Esophagus squamous epithelium (tissue), 5 donors: ENCODE measurements around the gene DPM3. TPM values are rescaled to one million over a fixed set of nuclear protein-coding genes. Genes with fewer than 3 reads are reported as not detected.

Source experiments
- DNase-seq: peaks from one replicate; lab custom pipeline; 2025; lab: John Stamatoyannopoulos, UW
- H3K27ac ChIP-seq, 4 donors: fragments of 200-600 bp; sonication (generic); one replicate each; pipeline ENCODE4 v1.5.1; 2016 to 2019; ENCODE audit warnings: mild to moderate bottlenecking in 1 of 4
- H3K27me3 ChIP-seq, 4 donors: fragments of 200-600 bp; sonication (generic); 1 replicate in 3 of 4; 2 replicates in 1 of 4; pipeline versions ENCODE4 v1.5.1 to v1.6.0; 2017 to 2021; ENCODE audit warnings: antibody characterized with exemption in 1 of 4
- H3K36me3 ChIP-seq, 3 donors: fragments of 200-600 bp; sonication (generic); one replicate each; pipeline ENCODE4 v1.5.1; 2016 to 2019
- H3K4me1 ChIP-seq, 3 donors: fragments of 200-600 bp; sonication (generic); one replicate each; pipeline ENCODE4 v1.5.1; 2017 to 2019
- H3K4me3 ChIP-seq, 4 donors: fragments of 200-600 bp; sonication (generic); 1 replicate in 3 of 4; 2 replicates in 1 of 4; pipeline ENCODE4 v1.5.1; 2016 to 2019; ENCODE audit warnings: mild to moderate bottlenecking in 2 of 4, moderate library complexity in 1 of 4
- H3K9me3 ChIP-seq, 3 donors: fragments of 200-600 bp; sonication (generic); one replicate each; pipeline ENCODE4 v1.5.1; 2016 to 2019
- POLR2A ChIP-seq, 4 donors: fragments of 450-650 bp; IDR thresholded peaks; one replicate each; pipeline ENCODE4 v1.6.1; 2017; ENCODE audit warnings: antibody characterized with exemption in 4 of 4, mild to moderate bottlenecking in 4 of 4, moderate library complexity in 3 of 4
- whole genome bisulfite sequencing, 2 donors: methylation state at CpG; one replicate each; pipeline ENCODE4 v1.1.5; 2018; 5-methylcytosine and 5-hydroxymethylcytosine counted together
- intact Hi-C: fragments of 100-400 bp; cut with DNase I; formaldehyde crosslinking; loops from one replicate; pipeline ENCODE4 v1.15.0; 2022
- total RNA-seq, 4 donors: library from RNA; depleted of rRNA; stranded (reverse); fragments of >200 nt; gene quantifications; one replicate each; pipeline ENCODE4 v1.1.0, GENCODE V29; 2016
- TF ChIP-seq, protein P1 (sequence below), 6 experiments: fragments of 450-650 bp in 4 of 6; fragments of 200-600 bp in 2 of 6; sonication (generic) in 2 of 6; IDR thresholded peaks; one replicate each; pipeline ENCODE4 v1.5.1; 2016 to 2019; ENCODE audit warnings: antibody characterized with exemption in 6 of 6, mild to moderate bottlenecking in 4 of 6, moderate library complexity in 4 of 6
- donor health status: DM: yes; HTN: yes; CAD: no.

The DPM3 gene
- total RNA-seq, 4 donors from 2014 or later: 33.1 to 67.7 (median 45.4) TPM

DNA sequence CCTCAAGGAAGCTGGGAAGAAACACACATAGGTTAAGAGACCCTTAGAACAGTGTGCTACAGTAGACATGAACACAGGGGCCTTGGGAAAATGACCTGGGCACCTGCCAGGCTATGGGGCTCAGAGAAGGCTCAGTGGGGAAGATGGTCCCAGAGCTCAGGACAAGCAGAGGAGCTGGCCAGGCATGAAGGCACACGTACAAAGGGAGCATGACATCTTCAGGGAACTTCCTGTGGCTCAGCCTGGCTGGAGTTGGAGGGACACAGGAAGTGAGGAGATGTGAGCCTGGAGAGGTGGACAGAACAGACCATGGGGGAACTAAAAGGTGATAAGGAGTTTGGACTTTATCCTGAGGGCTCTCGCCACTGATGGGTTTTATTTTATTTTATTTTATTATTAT, 8.5 kb downstream of the DPM3 start:
- no peaks in the 10 kb centered on the region for H3K9me3 ChIP-seq
- peaks cover 22 to 44% (median 24%) of the 10 kb centered on the region in 3 donors for H3K36me3 ChIP-seq
- no peak for TF ChIP-seq POLR2A (IDR thresholded peaks at IDR 0.05)
- TF ChIP-seq, protein P1, sequence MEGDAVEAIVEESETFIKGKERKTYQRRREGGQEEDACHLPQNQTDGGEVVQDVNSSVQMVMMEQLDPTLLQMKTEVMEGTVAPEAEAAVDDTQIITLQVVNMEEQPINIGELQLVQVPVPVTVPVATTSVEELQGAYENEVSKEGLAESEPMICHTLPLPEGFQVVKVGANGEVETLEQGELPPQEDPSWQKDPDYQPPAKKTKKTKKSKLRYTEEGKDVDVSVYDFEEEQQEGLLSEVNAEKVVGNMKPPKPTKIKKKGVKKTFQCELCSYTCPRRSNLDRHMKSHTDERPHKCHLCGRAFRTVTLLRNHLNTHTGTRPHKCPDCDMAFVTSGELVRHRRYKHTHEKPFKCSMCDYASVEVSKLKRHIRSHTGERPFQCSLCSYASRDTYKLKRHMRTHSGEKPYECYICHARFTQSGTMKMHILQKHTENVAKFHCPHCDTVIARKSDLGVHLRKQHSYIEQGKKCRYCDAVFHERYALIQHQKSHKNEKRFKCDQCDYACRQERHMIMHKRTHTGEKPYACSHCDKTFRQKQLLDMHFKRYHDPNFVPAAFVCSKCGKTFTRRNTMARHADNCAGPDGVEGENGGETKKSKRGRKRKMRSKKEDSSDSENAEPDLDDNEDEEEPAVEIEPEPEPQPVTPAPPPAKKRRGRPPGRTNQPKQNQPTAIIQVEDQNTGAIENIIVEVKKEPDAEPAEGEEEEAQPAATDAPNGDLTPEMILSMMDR (IDR thresholded peaks at IDR 0.05): no peak
- peaks cover 23 to 96% (median 56%) of the 10 kb centered on the region in 3 donors for H3K4me1 ChIP-seq
- intact Hi-C loops: no loop called here
- peak overlapping the region; percentile 54 to 100 (median 99) for H3K27ac ChIP-seq
- no peak for DNase-seq
- H3K4me3 ChIP-seq: peak overlapping the region in 1 of 4 donors; percentile 87
- H3K27me3 ChIP-seq: peaks cover 0 to 20% (median 0%) of the 10 kb centered on the region in 4 donors
- 52 to 53% methylated on average over 2 of the region's 2 CpGs for WGBS, 2 donors

GRCh38 chr1:155131285-155131684, 9.0 kb downstream of the DPM3 start:
- peak overlapping the region in 3 of 4 donors; percentile 71 to 87 (median 75) for H3K4me3 ChIP-seq
- H3K4me1 ChIP-seq: peaks cover 27 to 96% (median 57%) of the 10 kb centered on the region in 3 donors
- WGBS, 2 donors: 72 to 93% methylated on average over 4 of the region's 8 CpGs
- peaks cover 22 to 44% (median 24%) of the 10 kb centered on the region in 3 donors for H3K36me3 ChIP-seq
- DNase-seq: no peak
- H3K27me3 ChIP-seq: peaks cover 0 to 23% (median 0%) of the 10 kb centered on the region in 4 donors
- intact Hi-C loops: no loop called here
- TF ChIP-seq, protein P1 (IDR thresholded peaks at IDR 0.05): no peak
- no peak for TF ChIP-seq POLR2A (IDR thresholded peaks at IDR 0.05)
- H3K27ac ChIP-seq: peak overlapping the region; percentile 54 to 100 (median 99)
- no peaks in the 10 kb centered on the region for H3K9me3 ChIP-seq

- peak overlapping the region; percentile 93 to 100 (median 99) for H3K27ac ChIP-seq
- intact Hi-C loops: no loop called here
- no peaks in the 10 kb centered on the region for H3K9me3 ChIP-seq
- peak overlapping the region; percentile 71 to 87 (median 75) for H3K4me3 ChIP-seq
- peaks cover 22 to 44% (median 24%) of the 10 kb centered on the region in 3 donors for H3K36me3 ChIP-seq
- WGBS, 2 donors: 17 to 19% methylated on average over 3 of the region's 6 CpGs
- H3K4me1 ChIP-seq: peaks cover 35 to 100% (median 65%) of the 10 kb centered on the region in 3 donors
- no peak for TF ChIP-seq POLR2A (IDR thresholded peaks at IDR 0.05)
- TF ChIP-seq, protein P1 (IDR thresholded peaks at IDR 0.05): no peak
- no peak for DNase-seq
- H3K27me3 ChIP-seq: peaks cover 0 to 26% (median 0%) of the 10 kb centered on the region in 4 donors
These were observed 9.9 kb downstream of the DPM3 start for GRCh38 chr1:155130272-155131006.

GRCh38 chr1:155128755-155129473, 11.4 kb downstream of the DPM3 start:
- intact Hi-C loops: no loop called here

More at GRCh38 chr1:155128755-155129473, 11.4 kb downstream of the DPM3 start:
- Histone ChIP-seq H3K36me3 (peaks cover 18 to 34% (median 20%) of the 10 kb centered on the region in 3 donors), H3K9me3 (no peaks in the 10 kb centered on the region), H3K4me1 (peaks cover 31 to 100% (median 69%) of the 10 kb centered on the region in 3 donors), H3K27me3 (peaks cover 0 to 26% (median 0%) of the 10 kb centered on the region in 4 donors), H3K4me3 (peak overlapping the region; percentile 71 to 87 (median 75)), H3K27ac (peak overlapping the region; percentile 93 to 100 (median 99))
- TF ChIP-seq, protein P1 (IDR thresholded peaks at IDR 0.05): no peak
- 5 to 10% methylated on average over 6 to 7 of the region's 14 CpGs for WGBS, 2 donors
- DNase-seq: no peak
